ENCODE measurements around the gene MALT1. TPM values are rescaled to one million over a fixed set of nuclear protein-coding genes. Genes with fewer than 3 reads are reported as not detected.

Gene MALT1
- total and polyA plus RNA-seq, 9 donors, result 9.0 to 24.7 (median 17.0) TPM

DNA sequence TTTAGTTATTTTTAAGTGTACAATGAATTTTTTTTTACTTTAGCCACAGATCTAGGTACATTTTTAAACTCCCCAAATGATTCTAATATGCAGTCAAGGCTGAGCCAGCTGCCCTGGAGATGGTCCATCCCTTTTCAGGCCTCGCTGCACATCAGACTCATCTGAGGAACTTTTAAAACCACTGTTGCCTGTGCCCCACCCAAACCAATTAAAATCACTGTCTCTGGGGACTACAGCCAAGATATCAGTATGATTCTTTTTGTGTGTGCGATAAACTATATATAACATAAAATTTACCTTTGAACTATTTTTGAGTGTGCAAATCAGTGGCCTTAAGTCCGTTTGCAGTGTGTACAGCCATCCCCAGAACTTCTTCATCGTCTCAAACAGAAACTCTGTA is 9.1 kb upstream of the MALT1 start:
- TF ChIP-seq POLR2A (IDR thresholded peaks at IDR 0.05) (no peak), EP300 (IDR thresholded peaks at IDR 0.05) (no peak)
- TF ChIP-seq, protein P1, sequence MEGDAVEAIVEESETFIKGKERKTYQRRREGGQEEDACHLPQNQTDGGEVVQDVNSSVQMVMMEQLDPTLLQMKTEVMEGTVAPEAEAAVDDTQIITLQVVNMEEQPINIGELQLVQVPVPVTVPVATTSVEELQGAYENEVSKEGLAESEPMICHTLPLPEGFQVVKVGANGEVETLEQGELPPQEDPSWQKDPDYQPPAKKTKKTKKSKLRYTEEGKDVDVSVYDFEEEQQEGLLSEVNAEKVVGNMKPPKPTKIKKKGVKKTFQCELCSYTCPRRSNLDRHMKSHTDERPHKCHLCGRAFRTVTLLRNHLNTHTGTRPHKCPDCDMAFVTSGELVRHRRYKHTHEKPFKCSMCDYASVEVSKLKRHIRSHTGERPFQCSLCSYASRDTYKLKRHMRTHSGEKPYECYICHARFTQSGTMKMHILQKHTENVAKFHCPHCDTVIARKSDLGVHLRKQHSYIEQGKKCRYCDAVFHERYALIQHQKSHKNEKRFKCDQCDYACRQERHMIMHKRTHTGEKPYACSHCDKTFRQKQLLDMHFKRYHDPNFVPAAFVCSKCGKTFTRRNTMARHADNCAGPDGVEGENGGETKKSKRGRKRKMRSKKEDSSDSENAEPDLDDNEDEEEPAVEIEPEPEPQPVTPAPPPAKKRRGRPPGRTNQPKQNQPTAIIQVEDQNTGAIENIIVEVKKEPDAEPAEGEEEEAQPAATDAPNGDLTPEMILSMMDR (IDR thresholded peaks at IDR 0.05), result no peak
- intact Hi-C loops (cut with DNase I), result no loop called here
- H3K4me1 ChIP-seq (ENCODE audit: insufficient read depth), result no peaks in the 10 kb centered on the region
- DNase-seq, result no peak
- 87 to 90% (median 89%) methylated on average over 4 of the region's 4 CpGs for WGBS, 3 donors
- H3K27ac ChIP-seq, result no peak overlapping the region
- H3K9me3 ChIP-seq, result no peaks in the 10 kb centered on the region
- no peaks in the 10 kb centered on the region for H3K36me3 ChIP-seq
- H3K27me3 ChIP-seq, result no peaks in the 10 kb centered on the region
- H3K4me3 ChIP-seq, result no peak overlapping the region

DNA sequence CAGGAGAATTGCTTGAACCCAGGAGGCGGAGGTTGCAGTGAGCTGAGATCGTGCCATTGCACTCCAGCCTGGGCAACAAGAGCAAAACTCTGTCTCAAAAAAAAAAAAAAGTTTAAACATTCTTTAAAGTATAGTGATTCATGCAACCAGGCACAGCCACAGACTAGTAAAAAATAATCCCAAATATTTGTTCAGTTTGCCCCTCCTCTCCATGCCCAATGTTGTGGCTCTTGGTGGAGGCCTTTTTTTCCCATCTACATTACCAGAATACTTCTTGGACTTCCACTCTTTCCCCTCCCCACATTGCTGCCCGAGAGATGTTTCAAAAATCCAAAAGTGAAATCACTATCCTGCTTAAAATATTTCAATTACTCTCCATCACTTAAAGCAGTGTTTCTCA is 5.1 kb upstream of the MALT1 start:
- no peak overlapping the region for H3K4me3 ChIP-seq
- no peak for DNase-seq
- H3K9me3 ChIP-seq, result no peaks in the 10 kb centered on the region
- no peaks in the 10 kb centered on the region for H3K36me3 ChIP-seq
- no peaks in the 10 kb centered on the region for H3K27me3 ChIP-seq
- intact Hi-C loops (cut with DNase I), result no loop called here
- 66 to 83% (median 73%) methylated on average over 3 of the region's 3 CpGs for WGBS, 3 donors
- H3K4me1 ChIP-seq (ENCODE audit: insufficient read depth), result no peaks in the 10 kb centered on the region
- TF ChIP-seq, protein P1 (IDR thresholded peaks at IDR 0.05), result no peak
- H3K27ac ChIP-seq, result no peak overlapping the region

DNA sequence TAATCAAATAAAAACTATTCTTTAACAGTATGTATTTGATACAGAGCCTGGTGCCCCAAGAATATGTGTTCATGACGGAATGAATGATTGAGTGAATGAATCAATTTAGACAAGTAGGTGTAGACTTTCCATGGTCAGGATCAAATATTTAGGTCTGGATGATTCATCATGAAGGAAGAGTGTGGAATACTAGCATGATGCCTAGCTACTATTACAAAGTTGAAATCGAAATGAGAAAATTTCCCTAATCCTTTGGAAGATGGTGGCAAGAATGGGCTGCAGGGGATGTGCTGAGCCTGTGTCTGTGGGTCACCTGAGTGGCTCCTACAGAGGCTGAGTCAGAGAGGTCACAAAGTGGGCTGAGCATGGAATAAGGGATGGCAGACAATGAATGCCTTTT is 3.1 kb upstream of the MALT1 start:
- intact Hi-C loops (cut with DNase I), result no loop called here
- H3K4me1 ChIP-seq (ENCODE audit: insufficient read depth), result no peaks in the 10 kb centered on the region
- no peak for DNase-seq
- no peaks in the 10 kb centered on the region for H3K27me3 ChIP-seq
- H3K4me3 ChIP-seq, result no peak overlapping the region
- H3K9me3 ChIP-seq, result no peaks in the 10 kb centered on the region
- H3K36me3 ChIP-seq, result no peaks in the 10 kb centered on the region
- H3K27ac ChIP-seq, result no peak overlapping the region
- 91 to 95% (median 94%) methylated on average over 2 of the region's 2 CpGs for WGBS, 3 donors
- TF ChIP-seq EP300 (IDR thresholded peaks at IDR 0.05) (no peak), POLR2A (IDR thresholded peaks at IDR 0.05) (no peak)
- TF ChIP-seq, protein P1 (IDR thresholded peaks at IDR 0.05), result no peak

DNA sequence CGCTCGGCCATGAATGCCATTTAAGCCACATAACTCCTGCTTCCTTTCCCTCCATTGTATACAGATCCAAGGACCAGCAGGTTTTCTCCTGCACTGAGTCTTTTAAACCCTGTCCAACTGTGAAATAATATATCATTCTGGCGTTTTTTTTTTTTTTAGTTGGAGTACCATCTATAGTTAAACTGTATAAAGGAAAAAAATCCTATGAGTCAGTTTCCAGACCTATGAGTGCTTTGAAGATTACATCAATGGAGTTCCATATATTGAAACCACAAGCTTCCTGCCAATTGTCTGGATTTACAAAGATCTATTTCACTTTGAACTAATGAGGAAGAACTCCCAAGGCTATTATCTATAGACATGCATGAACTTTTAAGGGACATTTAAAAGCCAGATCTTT is 2.4 kb upstream of the MALT1 start:
- no peaks in the 10 kb centered on the region for H3K27me3 ChIP-seq
- H3K9me3 ChIP-seq, result no peaks in the 10 kb centered on the region
- H3K4me1 ChIP-seq (ENCODE audit: insufficient read depth), result no peaks in the 10 kb centered on the region
- H3K27ac ChIP-seq, result no peak overlapping the region
- H3K36me3 ChIP-seq, result no peaks in the 10 kb centered on the region
- DNase-seq, result no peak
- no peak overlapping the region for H3K4me3 ChIP-seq
- 65 to 81% (median 75%) methylated on average over 3 of the region's 3 CpGs for WGBS, 3 donors
- TF ChIP-seq EP300 (IDR thresholded peaks at IDR 0.05) (no peak), POLR2A (IDR thresholded peaks at IDR 0.05) (no peak)
- TF ChIP-seq, protein P1 (IDR thresholded peaks at IDR 0.05), result no peak
- intact Hi-C loops (cut with DNase I), result no loop called here
